SKM-1 treated with dmso at 0.1 percent for 144 hours (cell line): ENCODE measurements around the gene ANKRD13D.
"Not testable (repeated sequence)": the region's sequence is repeated elsewhere in the genome, so short reads cannot be mapped to it uniquely, and the experiment has no call there.

ENCODE experiments used
- DNase-seq: peaks from one replicate; lab custom pipeline; 2025; ENCODE audit not compliant: unreplicated experiment; lab: John Stamatoyannopoulos, UW

Gene ANKRD13D

DNA sequence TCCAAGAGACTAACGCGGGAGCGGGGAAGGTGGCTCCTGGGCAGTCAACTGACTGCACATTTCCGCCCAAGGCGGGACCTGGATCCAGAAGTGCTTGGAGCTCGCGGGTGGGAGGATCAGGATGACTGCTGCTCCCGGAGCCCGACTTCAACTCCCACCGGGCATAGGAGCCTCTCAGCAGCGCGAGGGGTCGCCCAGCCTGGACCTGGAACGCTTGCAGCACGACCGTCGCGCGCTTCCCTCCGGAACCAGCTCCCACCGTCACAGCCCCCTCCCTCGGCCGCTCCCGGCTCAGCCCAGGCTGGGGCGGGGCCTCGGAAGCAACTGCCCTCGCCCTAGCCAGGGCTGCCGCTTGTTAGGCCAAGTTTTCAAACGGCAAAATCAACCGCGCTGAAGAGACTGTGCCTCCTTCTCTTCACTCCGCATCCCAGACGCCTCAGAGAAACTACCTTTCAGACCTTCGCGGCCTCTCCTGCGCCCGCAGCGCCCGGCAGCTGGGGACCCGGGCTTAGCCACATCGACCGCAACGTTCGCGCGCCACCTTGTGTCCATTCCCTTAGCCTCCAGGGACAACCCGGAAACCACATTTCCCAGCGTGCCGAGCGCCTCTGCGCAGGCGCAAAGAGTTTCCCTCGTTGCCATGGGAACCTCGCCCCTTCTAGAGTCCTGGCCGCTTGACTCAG is 28.2 kb downstream of the ANKRD13D start:
- peak; percentile 90 for DNase-seq

DNA sequence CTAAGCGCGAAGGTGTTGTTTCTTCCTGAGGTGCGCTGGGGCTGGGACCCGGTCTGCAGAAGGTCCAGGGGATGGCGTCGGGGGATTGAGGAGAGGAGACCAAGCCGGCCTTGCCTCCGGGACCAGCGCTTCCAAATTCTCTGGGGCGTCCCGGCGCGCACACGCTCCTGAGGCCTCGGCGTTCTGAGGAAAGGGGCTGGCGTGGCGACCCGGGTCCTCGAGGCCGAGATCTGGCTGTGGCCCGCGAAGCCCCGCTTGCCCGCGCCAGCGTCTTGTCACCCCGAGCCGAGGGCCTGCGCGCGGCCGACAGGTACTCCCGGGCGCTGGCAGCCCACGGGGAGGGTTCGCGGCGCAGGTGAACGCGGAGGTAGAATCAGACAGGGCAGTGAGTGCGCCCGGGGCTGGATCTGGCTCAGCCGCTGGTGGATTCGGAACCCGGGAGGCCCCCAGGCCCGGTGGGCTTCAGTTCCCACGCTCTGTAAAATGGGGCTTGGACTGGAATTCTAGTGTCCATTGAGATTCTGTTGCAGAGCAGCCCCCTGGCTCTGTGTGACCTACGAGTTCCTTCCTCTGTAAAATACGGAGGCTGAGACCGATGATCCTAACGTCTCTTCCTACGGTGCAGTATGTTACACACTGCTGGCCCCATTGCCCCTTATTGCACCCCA is 28.9 kb downstream of the ANKRD13D start:
- DNase-seq, result no peak

DNA sequence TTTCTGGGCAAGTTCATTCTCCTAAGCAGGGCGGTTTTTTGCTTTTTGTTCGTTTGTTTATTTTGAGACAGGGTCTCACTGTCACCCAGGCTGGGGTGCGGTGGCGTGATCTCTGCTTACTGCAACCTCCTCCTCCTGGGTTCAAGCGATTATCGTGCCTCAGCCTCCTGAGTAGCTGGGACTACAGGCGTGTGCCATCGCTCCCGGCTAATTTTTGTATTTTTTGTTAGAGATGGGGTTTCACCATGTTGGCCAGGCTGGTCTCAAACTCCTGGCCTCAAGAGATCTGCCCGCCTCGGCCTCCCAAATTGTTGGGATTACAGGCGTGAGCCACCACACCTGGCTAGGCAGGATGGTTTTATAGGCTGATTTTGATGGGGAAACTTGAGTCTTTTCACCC is 29.8 kb downstream of the ANKRD13D start:
- not testable (repeated sequence) for DNase-seq

DNA sequence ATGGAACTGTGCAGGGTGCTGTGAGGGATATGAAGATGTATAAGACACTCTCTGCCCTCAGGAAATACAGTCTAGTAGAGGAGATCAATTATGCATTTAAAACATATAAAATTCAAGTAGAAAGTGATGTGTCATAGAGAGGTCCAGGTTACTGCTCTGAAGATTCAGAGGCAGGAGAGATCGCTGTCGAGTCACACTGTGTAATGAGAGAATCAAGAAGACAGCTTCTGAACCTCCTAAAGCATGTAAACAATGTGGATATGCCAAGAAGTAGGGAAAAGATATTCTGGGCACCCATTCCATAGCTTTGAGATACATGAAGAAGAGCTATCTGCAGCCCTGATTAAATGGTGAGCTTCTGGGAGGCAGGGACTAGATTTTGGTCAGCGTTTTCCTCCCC is 30.9 kb downstream of the ANKRD13D start:
- DNase-seq, result no peak

DNA sequence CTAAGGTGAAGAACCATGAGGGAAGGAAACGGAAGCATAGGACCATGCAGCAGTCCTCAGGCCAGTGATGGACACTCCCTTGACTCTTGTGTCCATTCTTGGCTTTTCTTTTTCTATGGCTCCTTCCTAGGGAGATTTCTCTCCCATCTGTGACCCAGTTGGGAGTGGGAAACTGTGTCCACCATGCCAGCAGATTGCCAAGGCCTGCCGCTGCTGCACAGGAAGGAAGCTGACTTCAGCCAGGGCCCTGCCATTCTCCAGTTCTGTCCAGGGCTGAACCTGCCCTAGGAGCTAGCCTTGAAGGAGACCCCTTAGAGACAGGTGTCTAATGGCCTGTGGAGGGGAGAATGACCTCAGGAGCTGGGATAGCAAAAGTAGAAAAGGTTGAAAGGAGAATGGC is 31.6 kb downstream of the ANKRD13D start:
- no peak for DNase-seq

DNA sequence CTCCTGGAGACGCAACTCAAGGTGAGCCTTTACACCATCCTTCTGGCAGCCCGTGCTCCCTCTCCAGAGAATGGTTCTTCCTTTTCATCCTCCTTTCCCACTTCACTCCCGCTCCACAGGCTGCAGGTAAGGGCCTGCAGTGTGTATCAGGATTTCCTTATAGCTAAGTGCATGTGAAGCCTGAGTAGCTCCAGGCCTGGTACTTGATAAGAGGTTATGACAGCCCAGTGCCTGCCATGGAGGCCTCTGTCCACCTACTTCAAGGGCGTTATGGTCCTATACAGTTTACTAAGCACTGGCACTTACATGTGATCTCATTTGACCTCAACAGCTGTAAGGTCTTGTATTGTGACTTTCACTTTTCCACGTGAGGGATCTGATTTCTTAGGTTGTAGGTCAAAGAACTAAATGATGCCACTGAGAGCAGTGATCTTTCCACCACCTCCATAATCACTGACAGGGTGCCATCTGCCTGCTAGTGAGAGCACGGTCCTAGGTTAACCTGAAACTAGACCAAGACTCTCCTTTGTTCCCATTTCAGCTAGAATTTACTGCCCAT is 32.3 kb downstream of the ANKRD13D start:
- DNase-seq, result no peak

DNA sequence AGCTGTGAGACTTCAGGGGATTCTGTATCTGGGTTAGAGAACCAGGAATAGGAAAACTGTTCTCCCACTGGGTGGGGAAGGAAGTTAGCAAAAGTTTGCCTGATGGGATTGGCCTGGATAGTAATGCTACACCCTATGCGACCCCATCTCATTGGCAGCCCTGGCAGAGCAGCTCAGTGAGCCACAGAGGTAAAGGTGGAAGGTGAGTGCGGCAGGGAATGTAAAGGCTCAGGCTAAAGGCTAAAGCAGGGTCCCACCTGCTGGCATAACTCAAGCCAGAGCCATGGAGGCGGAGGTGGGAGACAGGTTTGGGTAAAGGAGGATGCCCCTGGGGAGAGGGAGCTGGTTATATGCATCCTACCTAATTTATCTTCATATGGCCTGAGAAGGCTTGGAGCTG is 32.9 kb downstream of the ANKRD13D start:
- DNase-seq, result no peak

DNA sequence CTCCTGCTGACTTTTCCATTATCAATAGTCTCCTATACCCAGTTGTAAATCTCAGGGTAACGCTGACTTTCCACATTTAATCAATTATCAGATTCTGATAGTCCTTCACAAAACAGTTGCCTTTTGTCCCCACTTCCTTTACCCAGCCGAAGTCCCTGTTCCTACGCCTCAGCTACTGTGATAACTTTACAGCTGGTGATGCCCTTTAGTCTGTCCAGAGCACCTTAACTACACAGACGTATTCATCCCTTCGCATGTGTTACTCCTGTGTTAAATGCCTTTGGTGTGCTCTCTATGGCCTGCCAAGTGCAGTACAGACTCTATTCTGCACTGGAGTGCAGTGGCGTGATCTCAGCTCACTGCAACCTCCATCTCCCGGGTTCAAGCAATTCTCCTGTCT is 34.4 kb downstream of the ANKRD13D start:
- DNase-seq, result no peak

DNA sequence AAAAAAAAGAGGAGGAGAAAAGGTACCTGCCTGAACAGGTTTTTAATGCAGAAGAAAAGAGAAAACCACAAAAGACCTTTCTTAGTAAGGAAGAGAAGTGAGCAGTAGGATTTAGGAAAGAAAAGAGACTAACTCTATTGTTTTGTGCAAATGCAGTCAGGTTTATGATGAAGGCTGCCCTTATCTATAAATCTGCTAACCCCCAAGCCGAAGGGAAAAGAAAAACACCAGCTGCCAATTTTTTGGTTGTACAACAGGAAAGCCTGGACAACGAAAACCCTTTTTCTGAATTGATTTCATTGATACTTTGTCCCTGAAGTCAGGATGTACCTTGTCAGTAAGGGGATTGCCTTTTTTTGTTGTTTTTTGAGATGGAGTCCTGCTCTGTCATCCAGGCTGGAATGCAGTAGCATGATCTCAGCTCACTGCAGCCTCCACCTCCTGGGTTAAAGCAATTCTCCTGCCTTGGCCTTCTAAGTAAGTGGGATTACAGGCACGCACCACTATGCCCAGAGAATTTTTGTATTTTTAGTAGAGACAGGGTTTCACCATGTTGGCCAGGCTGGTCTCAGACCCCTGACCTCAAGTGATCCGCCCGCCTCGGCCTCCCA is 43.1 kb downstream of the ANKRD13D start:
- no peak for DNase-seq

DNA sequence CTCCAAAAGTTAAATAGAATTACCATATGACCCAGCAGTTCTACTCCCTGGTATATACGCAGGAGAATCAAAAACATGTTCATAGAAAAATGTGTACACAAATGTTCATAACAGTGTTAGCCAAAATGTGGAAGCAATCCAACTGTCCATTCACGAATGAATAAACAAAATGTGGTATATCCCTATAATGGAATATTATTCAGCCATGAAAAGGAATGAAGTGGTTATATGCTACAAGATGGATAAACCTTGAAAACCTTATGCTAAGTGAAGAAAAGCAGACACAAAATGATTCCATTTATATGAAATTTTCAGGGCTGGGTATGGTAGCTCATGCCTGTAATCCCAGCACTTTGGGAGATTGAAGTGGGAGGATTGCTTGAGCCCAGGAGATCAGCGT is 48.2 kb downstream of the ANKRD13D start:
- DNase-seq, result no peak

DNA sequence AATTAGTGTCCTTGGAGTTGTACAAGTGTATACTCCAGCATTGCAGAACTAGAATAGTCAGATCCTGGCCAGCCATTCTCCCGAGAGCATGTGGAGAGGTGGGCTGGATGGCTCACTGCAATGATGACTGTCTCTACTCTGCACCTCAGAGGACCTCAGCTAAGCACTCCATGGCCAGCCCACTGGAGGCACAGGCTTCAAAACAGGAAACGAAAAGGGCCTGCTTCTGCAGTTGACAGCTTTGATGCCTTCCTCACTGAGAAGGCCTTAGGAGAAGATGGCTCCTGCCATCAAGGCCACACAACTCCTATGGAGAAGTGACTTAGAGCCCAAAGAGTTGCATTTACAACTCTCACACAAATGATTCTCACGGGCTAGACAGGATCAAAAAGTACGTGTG is 55.2 kb downstream of the ANKRD13D start:
- no peak for DNase-seq

DNA sequence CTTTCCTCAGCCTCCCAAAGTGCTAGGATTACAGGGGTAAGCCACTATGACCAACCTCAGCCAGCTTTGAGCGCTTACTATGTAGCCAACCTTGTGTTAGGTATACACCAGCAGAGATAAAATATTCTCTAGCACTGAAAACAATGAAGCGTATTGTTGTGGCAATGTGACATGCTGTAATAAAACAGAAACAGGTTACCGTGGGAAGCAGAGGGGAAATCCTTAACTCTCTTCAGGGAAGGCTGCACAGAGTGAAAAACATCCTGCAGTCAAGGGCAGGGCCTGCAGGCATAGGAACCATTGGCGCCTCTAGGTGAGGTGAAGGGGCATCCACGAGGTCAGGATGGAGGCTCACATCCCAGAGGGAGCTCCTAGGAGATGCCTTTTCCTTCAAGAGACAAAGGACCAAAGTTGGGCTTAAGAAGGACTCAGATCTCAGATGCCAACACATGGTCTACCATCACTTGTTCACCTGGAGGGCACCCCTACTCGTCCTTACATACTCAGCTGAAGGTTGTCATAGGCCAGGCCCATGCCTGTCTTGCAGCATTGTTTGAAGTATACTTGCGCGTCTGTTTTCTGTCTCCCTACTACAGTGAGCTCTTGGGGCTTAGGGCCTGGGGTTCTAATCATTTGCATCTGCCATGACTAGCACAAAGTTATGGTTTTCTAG is 56.3 kb downstream of the ANKRD13D start:
- DNase-seq, result no peak

DNA sequence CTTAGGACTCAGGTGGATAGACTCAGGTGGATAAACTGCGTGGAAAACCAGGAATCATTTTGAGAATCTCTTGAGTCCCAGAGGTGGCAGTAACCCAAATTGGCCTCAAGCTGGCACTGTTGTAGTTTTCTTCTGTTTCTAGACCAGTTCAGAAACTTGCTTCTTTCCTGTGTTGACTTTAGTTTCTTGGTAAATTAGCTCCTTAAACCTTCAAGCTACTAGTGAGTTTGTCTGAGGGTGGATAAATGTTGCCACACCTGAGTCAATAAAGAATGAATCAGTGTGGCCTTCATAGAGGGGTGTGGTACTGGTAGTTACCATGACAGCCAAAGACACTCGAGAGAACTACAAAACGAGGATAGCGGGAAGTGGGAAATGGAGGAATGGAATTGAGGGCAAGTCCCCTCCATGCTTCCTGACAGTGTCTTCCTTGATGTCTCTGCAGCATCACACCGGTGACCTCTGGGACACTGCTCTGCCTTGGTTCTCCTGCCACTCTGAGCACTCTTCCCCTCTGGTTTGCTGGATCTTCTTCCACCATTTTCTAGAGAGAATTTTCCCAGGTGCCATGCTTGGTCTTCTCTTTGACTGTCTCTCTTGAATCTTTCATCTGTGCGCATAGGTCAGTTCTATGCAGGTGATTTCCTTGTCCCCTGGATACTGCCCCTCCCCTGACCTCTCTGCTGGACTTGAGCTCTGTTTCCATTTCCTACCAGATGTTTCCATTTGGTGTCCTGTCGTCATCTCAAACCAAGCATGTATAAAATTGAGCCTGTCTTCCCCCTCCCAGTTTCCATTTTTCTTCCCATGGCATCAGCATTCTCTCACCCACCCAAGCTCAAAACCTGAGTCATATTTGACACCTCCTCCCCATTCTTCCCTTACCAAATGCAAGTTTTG is 57.1 kb downstream of the ANKRD13D start:
- peak; percentile 22 for DNase-seq

DNA sequence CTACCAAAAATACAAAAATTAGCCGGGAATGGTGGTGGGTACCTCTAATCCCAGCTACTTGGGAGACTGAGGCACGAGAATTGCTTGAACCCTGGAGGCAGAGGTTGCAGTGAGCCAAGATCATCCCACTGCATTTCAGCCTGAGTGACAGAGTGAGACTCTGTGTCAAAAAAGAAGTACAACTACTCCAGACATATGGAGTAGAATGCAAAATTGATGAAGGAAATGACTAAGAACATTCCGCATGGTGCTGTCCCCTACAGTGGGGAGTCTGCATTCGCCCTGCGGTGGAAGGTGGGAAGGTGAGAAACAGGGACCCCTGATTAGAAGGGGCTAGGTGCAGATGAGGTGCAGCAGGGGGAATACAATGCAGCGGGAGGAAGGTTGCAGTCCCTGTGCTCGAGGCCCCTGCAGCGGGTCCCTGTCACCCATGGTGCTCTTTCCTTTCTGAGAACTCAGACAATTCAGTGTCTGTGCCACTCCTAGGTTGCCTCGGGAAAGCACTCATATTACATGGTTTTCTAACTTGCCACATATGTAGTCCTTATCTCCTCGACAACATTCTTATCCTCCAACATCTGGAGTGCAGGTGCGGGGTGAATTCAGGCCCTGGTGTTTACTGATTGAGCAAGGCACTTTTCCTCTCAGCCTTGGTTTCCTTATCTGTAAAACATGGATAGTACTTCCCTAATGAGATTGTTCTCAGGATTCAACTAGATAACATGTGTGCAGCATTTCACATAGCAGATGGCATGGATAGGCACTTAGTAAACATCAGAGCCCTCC is 59.1 kb downstream of the ANKRD13D start:
- no peak for DNase-seq

DNA sequence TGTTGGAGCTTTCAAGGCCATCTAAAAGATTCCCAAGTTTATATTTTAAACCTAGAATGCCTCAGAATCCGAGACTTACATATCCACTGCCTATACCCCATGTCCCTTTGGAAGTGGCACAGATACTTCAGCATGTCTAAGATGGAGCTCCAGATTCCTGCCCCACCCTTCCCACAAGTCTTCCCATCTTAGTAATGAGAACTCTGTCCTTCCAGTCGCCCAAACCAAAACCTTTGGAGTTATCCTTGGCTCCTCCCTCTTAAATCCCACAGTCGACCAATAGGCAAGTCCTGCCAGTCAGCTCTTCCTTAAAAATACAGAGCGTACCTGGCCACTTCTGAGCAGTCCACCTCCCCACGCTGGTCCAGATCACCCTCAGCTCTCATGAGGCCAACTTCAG is 59.9 kb downstream of the ANKRD13D start:
- no peak for DNase-seq

DNA sequence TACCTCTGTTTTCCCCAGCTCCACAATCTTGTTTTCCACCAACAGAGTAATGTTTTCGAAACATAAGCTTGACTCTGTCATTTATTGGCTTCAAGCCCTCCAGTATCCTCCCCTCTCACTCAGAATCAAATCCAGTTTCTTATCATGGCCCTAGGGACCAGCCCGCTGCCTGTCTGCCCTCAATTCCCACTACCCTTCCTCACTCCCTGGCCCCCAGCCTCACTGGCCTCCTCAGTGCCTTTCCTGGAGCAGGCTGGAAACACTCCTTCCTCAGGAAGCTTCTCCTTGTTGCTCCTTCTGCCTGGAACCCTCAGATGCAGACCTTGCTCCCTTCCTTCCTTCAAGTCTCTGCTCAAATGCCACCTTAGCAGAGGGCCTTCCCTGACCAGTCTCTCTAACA is 60.4 kb downstream of the ANKRD13D start:
- DNase-seq, result no peak

DNA sequence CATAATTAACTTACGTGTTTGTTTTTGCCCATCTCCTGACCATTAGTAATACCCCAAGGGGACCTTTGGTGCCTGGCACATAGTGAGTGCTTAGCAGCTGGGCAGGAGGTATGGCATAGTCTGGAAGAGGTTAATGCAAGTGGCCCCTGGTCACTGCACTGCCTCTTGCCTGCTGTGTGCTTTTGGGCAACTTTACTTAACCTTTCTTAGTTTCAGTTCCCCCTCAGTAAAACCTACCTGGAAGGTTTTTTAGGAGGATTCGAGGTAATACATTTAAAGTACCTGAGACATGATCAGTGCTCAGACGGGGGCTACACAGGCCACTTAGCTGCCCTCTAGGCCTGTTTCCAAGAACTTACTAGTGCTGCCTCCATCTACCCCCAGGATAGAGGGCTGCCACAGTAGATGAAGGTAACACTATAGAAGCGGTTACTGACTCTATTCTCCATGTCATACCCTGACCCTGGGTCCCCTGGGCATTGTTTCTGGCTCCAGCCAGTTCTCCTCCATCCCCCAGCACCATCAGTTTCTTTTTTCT is 60.9 kb downstream of the ANKRD13D start:
- no peak for DNase-seq

DNA sequence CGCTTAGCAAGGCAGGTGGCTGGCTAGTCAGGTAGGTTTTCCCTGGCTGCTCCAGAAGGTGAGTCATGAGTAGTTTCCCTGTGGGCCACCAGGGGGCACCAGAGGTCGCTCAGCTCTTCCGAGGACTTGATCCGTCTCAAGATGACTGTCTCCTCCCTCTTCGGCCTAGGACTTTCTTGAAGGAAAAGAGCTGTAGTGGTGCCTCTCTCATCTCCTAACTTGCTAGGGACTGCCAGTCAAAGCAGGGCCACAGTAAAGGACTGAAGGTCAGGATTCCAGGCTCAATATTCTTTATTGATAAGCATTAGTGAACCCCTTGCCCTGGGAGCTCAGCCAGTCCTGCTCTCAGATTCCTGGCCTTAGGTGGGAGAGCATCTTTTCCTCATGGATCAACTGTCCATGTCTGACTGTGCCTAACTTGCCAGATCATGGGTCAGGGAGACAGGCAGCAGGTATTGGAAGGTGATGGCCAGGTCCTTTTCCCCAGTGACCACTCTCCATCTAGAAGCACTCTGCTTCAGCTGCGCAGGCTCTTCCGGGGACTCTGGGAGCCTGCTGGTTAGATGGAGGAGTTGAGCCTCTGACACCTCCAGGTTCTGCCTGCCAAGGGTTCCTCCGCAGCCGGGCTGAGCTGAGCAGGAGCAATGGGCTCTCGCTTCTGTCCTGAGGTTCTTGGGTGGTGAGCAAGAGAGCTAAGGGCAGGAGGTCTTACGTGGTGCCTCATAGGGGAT is 62.3 kb downstream of the ANKRD13D start:
- peak; percentile 72 for DNase-seq
